T47D (cell line): ENCODE results near the gene SNAPC5.
"Not testable (repeated sequence)": the region's sequence is repeated elsewhere in the genome, so short reads cannot be mapped to it uniquely, and the experiment has no call there.

Source experiments
- DNase-seq, 2 experiments: peaks; one replicate each; pipeline versions ENCODE4 v3.0.0 to v3.0.0-alpha.2; 2011 to 2012; ENCODE audit warnings: low read depth in 1 of 2, low spot score in 1 of 2
- JUND ChIP-seq: IDR thresholded peaks from 2 replicates; pipeline ENCODE4 v1.6.1; 2012; ENCODE audit warnings: low read depth
- in situ Hi-C: cut with HindIII; loops from 2 replicates; pipeline ENCODE4 v1.10.0; 2016; ENCODE audit warnings: low sequenced_read_pairs, low pct_unique_long_range_greater_than_20kb

Gene SNAPC5

GRCh38 chr15:66483131-66483566 lies 14.4 kb downstream of the SNAPC5 start:
- peak in 1 of 2 experiments; percentile 73 for DNase-seq
- TF ChIP-seq JUND, result no peak
- in situ Hi-C loops, result no loop called here

- no peak for TF ChIP-seq JUND
- in situ Hi-C loops, result no loop called here
- no peak for DNase-seq
Measured at GRCh38 chr15:66482539-66482938, 15.0 kb downstream of the SNAPC5 start.

- no peak for DNase-seq
- in situ Hi-C loops, result no loop called here
- no peak for TF ChIP-seq JUND
Measured at GRCh38 chr15:66481107-66481856, 16.3 kb downstream of the SNAPC5 start.

GRCh38 chr15:66480267-66480666 lies 17.3 kb downstream of the SNAPC5 start:
- DNase-seq, result no peak
- in situ Hi-C loops, result no loop called here
- no peak for TF ChIP-seq JUND

- in situ Hi-C loops, result no loop called here
- TF ChIP-seq JUND, result no peak
- DNase-seq, result no peak
Measured at GRCh38 chr15:66477011-66477410, 20.6 kb downstream of the SNAPC5 start.

GRCh38 chr15:66476535-66476934 lies 21.0 kb downstream of the SNAPC5 start:
- in situ Hi-C loops, result no loop called here
- TF ChIP-seq JUND, result no peak
- no peak for DNase-seq

GRCh38 chr15:66474963-66475362 lies 22.6 kb downstream of the SNAPC5 start:
- TF ChIP-seq JUND, result no peak
- DNase-seq, result no peak
- in situ Hi-C loops, result no loop called here

- in situ Hi-C loops, result no loop called here
- TF ChIP-seq JUND, result no peak
- no peak for DNase-seq
Measured at GRCh38 chr15:66474135-66474534, 23.4 kb downstream of the SNAPC5 start.

- no peak for TF ChIP-seq JUND
- no peak for DNase-seq
- in situ Hi-C loops, result no loop called here
Measured at GRCh38 chr15:66472176-66472999, 25.2 kb downstream of the SNAPC5 start.

GRCh38 chr15:66470825-66471224 lies 26.7 kb downstream of the SNAPC5 start:
- in situ Hi-C loops, DNase-seq: not testable (repeated sequence)

GRCh38 chr15:66467162-66468040 lies 30.2 kb downstream of the SNAPC5 start:
- in situ Hi-C loops, result not testable (repeated sequence)

GRCh38 chr15:66465294-66465693 lies 32.3 kb downstream of the SNAPC5 start:
- DNase-seq, in situ Hi-C loops: not testable (repeated sequence)

More at GRCh38 chr15:66467162-66468040, 30.2 kb downstream of the SNAPC5 start:
- not testable (repeated sequence) for DNase-seq
